EH (cell line): ENCODE results near the gene RELA.
"Not testable (repeated sequence)": the region's sequence is repeated elsewhere in the genome, so short reads cannot be mapped to it uniquely, and the experiment has no call there.

ENCODE experiments used
- DNase-seq: peaks from one replicate; pipeline ENCODE4 v3.0.0-alpha.2; 2015; ENCODE audit warnings: low read depth

The RELA gene

DNA sequence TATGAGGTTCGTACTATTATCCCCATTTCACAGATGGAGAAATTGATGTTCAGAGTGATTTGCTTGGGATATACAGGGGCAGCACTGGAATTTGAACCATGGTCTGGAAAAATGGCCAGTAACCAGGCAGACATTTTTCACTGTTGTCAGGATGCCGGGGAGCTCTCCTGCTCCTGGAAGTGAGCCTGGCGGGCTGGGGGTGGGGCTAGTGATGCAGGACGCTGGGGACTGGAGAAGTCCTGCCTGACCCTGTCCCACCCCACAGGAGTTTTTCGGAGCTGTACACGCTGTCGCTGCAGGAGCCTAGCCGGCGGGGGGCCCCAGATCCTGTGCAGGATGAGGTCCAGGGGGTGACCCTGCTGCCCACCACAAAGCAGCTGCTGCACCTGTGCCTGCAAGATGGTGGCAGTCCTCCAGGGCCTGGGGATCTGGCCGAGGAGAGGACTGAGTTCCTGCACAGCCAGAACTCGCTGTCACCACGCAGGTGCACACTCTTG lies 13.7 kb downstream of the RELA start:
- no peak for DNase-seq

DNA sequence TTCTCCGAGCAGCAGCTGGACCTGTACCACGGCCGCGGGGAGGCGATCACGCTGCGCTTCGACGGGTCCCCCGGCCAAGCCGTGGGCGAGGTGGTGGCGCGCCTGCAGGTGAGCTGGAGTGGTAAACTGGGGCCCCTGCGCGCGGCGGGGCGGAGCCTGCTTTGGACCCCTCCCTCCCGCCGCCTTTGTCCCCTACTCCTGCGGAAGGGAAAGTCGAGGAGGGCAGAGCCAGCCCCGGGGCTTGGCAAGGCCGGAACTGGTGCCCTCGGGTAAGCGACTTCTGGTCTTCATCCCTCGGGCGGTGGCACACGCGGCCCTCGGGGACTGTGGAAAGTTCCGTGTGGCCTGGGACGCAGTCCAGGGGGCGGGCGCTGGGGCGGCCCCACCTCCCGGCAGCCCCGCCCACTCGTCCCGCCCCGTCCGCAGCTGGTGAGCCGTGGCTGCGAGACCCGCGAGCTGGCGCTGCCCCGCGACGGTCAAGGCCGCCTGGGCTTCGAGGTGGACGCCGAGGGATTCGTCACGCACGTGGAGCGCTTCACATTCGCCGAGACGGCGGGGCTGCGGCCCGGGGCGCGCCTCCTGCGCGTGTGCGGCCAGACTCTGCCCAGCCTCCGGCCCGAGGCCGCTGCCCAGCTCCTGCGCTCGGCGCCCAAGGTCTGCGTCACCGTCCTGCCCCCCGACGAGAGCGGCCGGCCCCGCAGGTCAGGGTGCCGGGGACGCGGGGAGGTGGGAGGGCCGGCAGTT lies 15.6 kb downstream of the RELA start:
- DNase-seq: peak; percentile 42

GRCh38 chr11:65646288-65646957 lies 16.3 kb downstream of the RELA start:
- DNase-seq: no peak

DNA sequence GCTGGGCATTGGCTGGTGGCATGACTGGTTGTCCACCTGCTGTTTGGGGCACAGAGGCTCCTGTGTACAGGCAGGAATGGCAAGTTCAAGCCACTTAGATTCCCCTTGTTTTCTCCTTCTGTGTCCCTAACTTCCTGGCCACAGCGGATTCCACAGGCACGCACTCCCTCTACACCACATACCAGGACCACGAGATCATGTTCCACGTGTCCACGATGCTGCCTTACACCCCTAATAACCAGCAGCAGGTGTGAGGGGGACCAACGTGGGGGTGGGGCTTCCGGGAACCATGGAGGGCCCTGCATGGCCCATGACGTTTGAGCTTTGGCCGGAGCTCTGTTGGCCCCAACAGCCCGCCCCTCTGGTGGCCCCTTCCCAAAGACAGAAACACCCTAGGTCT lies 17.0 kb downstream of the RELA start:
- DNase-seq: peak; percentile 60

GRCh38 chr11:65644837-65645236 lies 17.9 kb downstream of the RELA start:
- DNase-seq: no peak

GRCh38 chr11:65643971-65644370 lies 18.7 kb downstream of the RELA start:
- DNase-seq: no peak

GRCh38 chr11:65642014-65642671 lies 20.6 kb downstream of the RELA start:
- DNase-seq: no peak

GRCh38 chr11:65641297-65642013 lies 21.3 kb downstream of the RELA start:
- DNase-seq: no peak

- DNase-seq: no peak
Observed at GRCh38 chr11:65640483-65641296, 22.0 kb downstream of the RELA start.

DNA sequence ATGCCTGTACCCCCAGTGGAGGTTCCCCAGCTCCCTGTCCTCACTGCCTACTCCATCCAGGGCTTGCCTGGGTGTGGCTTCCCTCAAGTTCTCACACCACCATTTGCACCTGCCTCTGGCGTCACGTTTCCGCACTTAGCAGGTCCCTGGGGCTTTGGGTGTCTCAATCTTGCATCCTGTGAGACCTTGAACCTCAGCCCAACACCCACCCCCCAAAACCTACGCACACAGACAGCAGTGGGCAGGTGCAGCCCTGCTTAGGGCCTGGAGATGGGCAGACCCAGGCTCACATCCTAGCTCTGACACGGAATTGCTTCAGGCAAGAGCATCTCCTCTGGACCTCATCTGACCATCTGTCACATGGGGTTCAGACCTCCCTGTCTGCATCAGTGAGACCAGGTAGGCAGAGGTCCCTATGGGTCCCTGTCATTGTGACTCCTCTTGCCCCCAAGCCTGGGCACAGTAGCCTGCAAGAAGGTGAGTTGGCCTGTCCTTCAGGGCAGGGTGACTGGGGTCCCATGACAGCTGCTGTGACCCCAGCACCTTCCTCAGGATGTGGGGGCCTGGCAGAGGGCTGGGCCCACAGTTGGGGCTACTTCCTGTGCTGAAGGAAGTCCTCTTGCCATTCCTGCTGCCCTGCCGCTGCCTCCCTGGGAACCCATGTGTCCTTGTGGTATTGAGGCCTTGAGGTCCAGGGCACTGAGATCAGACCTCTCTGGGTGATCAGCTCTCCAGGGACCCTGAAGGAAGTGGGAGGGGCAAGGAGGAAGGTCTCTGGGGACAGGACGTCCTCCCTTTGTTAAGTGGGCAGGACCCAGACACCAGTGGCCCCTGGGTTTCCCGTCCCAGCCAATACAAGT lies 22.9 kb downstream of the RELA start:
- DNase-seq: peak; percentile 17

GRCh38 chr11:65639228-65639597 lies 23.5 kb downstream of the RELA start:
- not testable (repeated sequence) for DNase-seq

- DNase-seq: peak; percentile 96
Observed at GRCh38 chr11:65637794-65638419, 24.8 kb downstream of the RELA start, which contains the start of gene SIPA1. TSS of gene SIPA1 (plus strand) at chr11:65638101. CDS start at chr11:65640922, 2,821 bp downstream.

- no peak for DNase-seq
Observed at GRCh38 chr11:65637032-65637557, 25.6 kb downstream of the RELA start.

- DNase-seq: no peak
Observed at GRCh38 chr11:65636108-65637031, 26.3 kb downstream of the RELA start.

DNA sequence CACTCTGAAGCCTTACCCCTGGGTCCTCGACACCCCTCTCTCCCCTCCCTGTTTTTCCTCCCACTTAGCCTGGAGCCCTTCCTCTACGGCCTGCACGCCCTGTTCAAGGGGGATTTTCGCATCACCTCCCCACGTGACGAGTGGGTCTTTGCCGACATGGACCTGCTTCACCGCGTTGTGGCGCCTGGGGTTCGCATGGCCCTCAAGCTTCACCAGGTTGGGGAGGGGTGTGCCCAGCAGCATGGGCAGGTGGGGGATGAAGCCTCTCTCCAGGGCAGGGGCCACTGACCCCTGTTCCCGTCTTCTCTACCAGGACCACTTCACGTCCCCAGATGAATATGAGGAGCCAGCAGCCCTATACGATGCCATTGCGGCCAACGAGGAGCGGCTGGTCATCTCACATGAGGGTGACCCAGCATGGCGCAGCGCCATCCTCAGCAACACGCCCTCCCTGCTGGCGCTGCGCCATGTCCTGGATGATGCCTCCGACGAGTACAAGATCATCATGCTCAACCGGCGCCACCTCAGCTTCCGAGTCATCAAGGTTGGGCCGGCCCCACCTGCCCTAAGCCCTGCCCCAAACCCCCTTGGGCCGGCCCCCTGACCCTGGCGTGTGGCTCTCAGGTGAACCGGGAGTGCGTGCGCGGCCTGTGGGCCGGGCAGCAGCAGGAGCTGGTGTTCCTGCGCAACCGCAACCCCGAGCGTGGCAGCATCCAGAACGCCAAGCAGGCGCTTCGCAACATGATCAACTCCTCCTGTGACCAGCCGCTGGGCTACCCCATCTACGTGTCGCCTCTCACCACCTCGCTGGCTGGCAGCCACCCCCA lies 27.6 kb downstream of the RELA start:
- no peak for DNase-seq

DNA sequence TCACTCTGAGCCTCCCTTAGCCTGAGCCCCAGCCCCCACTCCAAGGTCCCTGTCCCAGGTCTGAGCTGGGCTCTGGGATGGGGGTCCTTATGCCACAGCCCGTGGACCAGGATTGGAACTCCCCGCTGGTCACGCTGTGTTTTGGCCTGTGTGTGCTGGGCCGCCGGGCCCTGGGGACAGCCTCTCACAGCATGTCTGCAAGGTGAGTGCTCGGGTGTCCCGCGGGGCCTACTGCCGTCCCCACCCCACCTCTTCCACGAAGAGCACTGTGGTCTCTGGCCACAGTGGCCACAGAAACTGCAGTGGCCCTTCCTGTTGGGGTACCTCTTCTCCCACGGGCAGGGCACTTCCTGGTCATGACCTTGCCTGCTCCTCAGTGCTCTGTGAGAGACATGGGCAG lies 28.3 kb downstream of the RELA start:
- DNase-seq: no peak

DNA sequence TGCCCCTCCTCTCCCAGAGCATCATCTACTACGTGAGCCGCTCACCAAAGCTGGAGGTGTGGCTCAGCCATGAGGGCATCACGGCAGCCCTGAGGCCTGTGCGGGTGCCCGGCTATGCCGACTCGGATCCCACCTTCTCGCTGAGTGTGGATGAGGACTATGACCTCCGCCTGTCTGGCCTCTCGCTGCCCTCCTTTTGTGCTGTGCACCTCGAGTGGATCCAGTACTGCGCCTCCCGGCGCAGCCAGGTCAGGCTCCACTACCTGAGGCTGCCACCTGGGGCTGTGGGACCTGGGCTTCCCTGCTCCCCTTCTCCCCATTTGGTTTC lies 28.6 kb downstream of the RELA start:
- DNase-seq: no peak
